A549 (cell line): ENCODE data around the gene KRT6B. TPM values are rescaled to one million over a fixed set of nuclear protein-coding genes. Genes with fewer than 3 reads are reported as not detected.

Experiments used
- ATAC-seq, 2 experiments: fragments of 200-7000 bp in 1 of 2; fragments of >200 bp in 1 of 2; cut with Nextera tagmentation in 1 of 2; cut with Tn5 transposase in 1 of 2; 3 replicates each; pipeline versions ENCODE4 v1.8.0 to v1.9.1; 2018 to 2020; ENCODE audit warnings: mild to moderate bottlenecking in 1 of 2, moderate library complexity in 1 of 2
- CTCF ChIA-PET: fragments of 300-600 bp; sonication (Branson Sonifier 250); formaldehyde crosslinking; extraction: SDS; loops from one replicate; lab custom pipeline; 2021; ENCODE audit warnings: antibody characterized with exemption, inconsistent platforms; lab: Yijun Ruan, JAX
- POLR2A ChIA-PET: fragments of 350-600 bp; formaldehyde crosslinking; extraction: SDS; loops from one replicate; lab custom pipeline; 2021; ENCODE audit warnings: antibody characterized with exemption, inconsistent platforms; lab: Yijun Ruan, JAX
- DNase-seq, 2 experiments: peaks; one replicate each; pipeline versions ENCODE4 v3.0.0 to v3.0.0-alpha.2; 2011 to 2016; ENCODE audit warnings: low read depth in 1 of 2, low spot score in 1 of 2
- FAIRE-seq: peaks from 2 replicates; lab custom pipeline; 2011; peaks lifted over from hg19 to GRCh38; lab: Jason Lieb, UNC
- H3K27ac ChIP-seq, 2 experiments: fragments of >200 bp; sonication (Bioruptor Twin); formaldehyde crosslinking; 3 replicates each; pipeline ENCODE4 v1.5.1; 2016 to 2017
- H3K4me1 ChIP-seq: fragments of >200 bp; sonication (Bioruptor Twin); formaldehyde crosslinking; 3 replicates; pipeline ENCODE4 v1.6.1; 2016
- H3K4me2 ChIP-seq: fragments of >200 bp; sonication (Bioruptor Twin); formaldehyde crosslinking; 3 replicates; pipeline ENCODE4 v1.6.1; 2016
- H3K4me3 ChIP-seq: fragments of >200 bp; sonication (Bioruptor Twin); formaldehyde crosslinking; 3 replicates; pipeline ENCODE4 v1.5.1; 2016
- H3K9me3 ChIP-seq: fragments of >200 bp; sonication (Bioruptor Twin); formaldehyde crosslinking; 3 replicates; pipeline ENCODE4 v1.6.1; 2016
- BCL3 ChIP-seq: fragments of >200 bp; sonication (Bioruptor Twin); formaldehyde crosslinking; IDR thresholded peaks from 3 replicates; pipeline ENCODE4 v1.6.1; 2016
- BHLHE40 ChIP-seq: IDR thresholded peaks from 2 replicates; pipeline ENCODE4 v1.6.1; 2012; ENCODE audit warnings: low read depth, low read length, inconsistent platforms
- CBX2 ChIP-seq: fragments of 200-600 bp; sonication (generic); IDR thresholded peaks from 2 replicates; pipeline ENCODE4 v1.6.1; 2016; ENCODE audit warnings: low read depth, mild to moderate bottlenecking, borderline replicate concordance
- CHD2 ChIP-seq: fragments of 150-350 bp; IDR thresholded peaks from 2 replicates; pipeline ENCODE4 v1.6.1; 2014; ENCODE audit warnings: low read length; ENCODE audit not compliant: partially characterized antibody
- ESRRA ChIP-seq: fragments of 150-350 bp; IDR thresholded peaks from 2 replicates; pipeline ENCODE4 v1.6.1; 2014; ENCODE audit warnings: mild to moderate bottlenecking, low read length, borderline replicate concordance
- HMGXB4 ChIP-seq: fragments of 250-450 bp; sonication (Bioruptor Pico); IDR thresholded peaks from 2 replicates; pipeline ENCODE4 v1.5.0; 2021; ENCODE audit warnings: mild to moderate bottlenecking, moderate library complexity, borderline replicate concordance
- HOXB5 ChIP-seq: fragments of 250-450 bp; sonication (Bioruptor Pico); IDR thresholded peaks from 2 replicates; pipeline ENCODE4 v1.5.0; 2020; ENCODE audit warnings: mild to moderate bottlenecking, moderate library complexity
- KDM1A ChIP-seq: fragments of 200-600 bp; sonication (generic); IDR thresholded peaks from 2 replicates; pipeline ENCODE4 v1.6.1; 2016; ENCODE audit warnings: low read depth, mild to moderate bottlenecking
- KDM5A ChIP-seq: fragments of 200-600 bp; sonication (generic); IDR thresholded peaks from 2 replicates; pipeline ENCODE4 v1.6.1; 2016; ENCODE audit warnings: antibody characterized with exemption, mild to moderate bottlenecking
- MAX ChIP-seq: IDR thresholded peaks from 2 replicates; pipeline ENCODE4 v1.6.1; 2012
- MYC ChIP-seq: IDR thresholded peaks from 2 replicates; pipeline ENCODE4 v1.6.1; 2012; ENCODE audit warnings: mild to moderate bottlenecking, inconsistent platforms, low read length, improper control_type of control experiment, borderline replicate concordance
- NR3C1 ChIP-seq: fragments of >200 bp; sonication (Bioruptor Twin); formaldehyde crosslinking; IDR thresholded peaks from 3 replicates; pipeline ENCODE4 v1.6.1; 2017
- PHF8 ChIP-seq: fragments of 200-600 bp; sonication (generic); IDR thresholded peaks from 2 replicates; pipeline ENCODE4 v1.6.1; 2016; ENCODE audit warnings: low read depth, mild to moderate bottlenecking, antibody characterized with exemption, moderate library complexity, borderline replicate concordance
- RARB ChIP-seq: fragments of 250-450 bp; sonication (Bioruptor Pico); IDR thresholded peaks from 2 replicates; pipeline ENCODE4 v1.8.0; 2021; ENCODE audit warnings: mild to moderate bottlenecking, moderate library complexity
- REST ChIP-seq: fragments of 200-600 bp; sonication (generic); IDR thresholded peaks from 2 replicates; pipeline ENCODE4 v1.6.1; 2016; ENCODE audit warnings: antibody characterized with exemption, mild to moderate bottlenecking, moderate library complexity
- RNF2 ChIP-seq: fragments of 200-600 bp; sonication (generic); IDR thresholded peaks from 2 replicates; pipeline ENCODE4 v1.6.1; 2016; ENCODE audit warnings: low read depth, mild to moderate bottlenecking, antibody characterized with exemption, moderate library complexity, borderline replicate concordance
- SMC3 ChIP-seq: fragments of >200 bp; sonication (Bioruptor Twin); formaldehyde crosslinking; IDR thresholded peaks from 3 replicates; pipeline ENCODE4 v1.6.1; 2018; ENCODE audit warnings: inconsistent platforms
- ZNF302 ChIP-seq: fragments of 250-450 bp; sonication (Bioruptor Pico); IDR thresholded peaks from 2 replicates; pipeline ENCODE4 v1.9.0; 2021; ENCODE audit warnings: inconsistent platforms, mild to moderate bottlenecking, moderate library complexity
- ZSCAN20 ChIP-seq: fragments of 250-450 bp; sonication (Bioruptor Pico); IDR thresholded peaks from 2 replicates; pipeline ENCODE4 v1.8.0; 2022; ENCODE audit warnings: mild to moderate bottlenecking, moderate library complexity
- WGBS: methylation state at CpG from one replicate; pipeline ENCODE4 v1.1.6; 2017; ENCODE audit errors: missing lambda C conversion rate; 5-methylcytosine and 5-hydroxymethylcytosine counted together
- polyA plus RNA-seq, 4 experiments: library from polyadenylated mRNA; depleted of rRNA in 3 of 4; stranded (reverse); fragments of >200 nt; fragmentation: RNase III in 1 of 4; extraction: RNeasy Plus Mini Kit Qiagen cat#74134 plus additional on column Dnase treatment in 1 of 4; gene quantifications; 2 replicates in 3 of 4; 3 replicates in 1 of 4; pipeline ENCODE4 v1.2.3, GENCODE V29; 2011 to 2017

Gene KRT6B
- polyA plus RNA-seq, 2 of the 4 experiments (the other 2 are of a cell fraction) = not detected

GRCh38 chr12:52486166-52487105 lies 34.5 kb upstream of the KRT6B start:
- ATAC-seq (no peak), FAIRE-seq (peak; percentile 28), DNase-seq (no peak)
- ChIA-PET POLR2A (no interaction called here), CTCF (interaction anchor here (1.0 kb wide), 2 partner anchors 11 to 44 kb away, joined by 3 read pairs; no protein-coding TSS in a partner anchor)
- TF ChIP-seq KDM5A (no peak), REST (no peak), ZSCAN20 (CRISPR knock-in tag) (no peak), KDM1A (no peak), HMGXB4 (CRISPR knock-in tag) (no peak), ZNF302 (CRISPR knock-in tag) (no peak), SMC3 (no peak), CHD2 (no peak), RNF2 (no peak), HOXB5 (CRISPR knock-in tag) (no peak), PHF8 (no peak), ESRRA (no peak), MAX (no peak), CBX2 (no peak), MYC (no peak), NR3C1 (no peak), RARB (CRISPR knock-in tag) (no peak), BCL3 (no peak), BHLHE40 (no peak)
- WGBS = 37% methylated on average over 5 of the region's 5 CpGs
- Histone ChIP-seq H3K4me2 (no peak overlapping the region), H3K4me1 (no peaks in the 10 kb centered on the region), H3K9me3 (peaks cover 19% of the 10 kb centered on the region; the same call in 2 of the 3 replicates), H3K27ac (no peak overlapping the region), H3K4me3 (no peak overlapping the region)
